Fibroblast of peridontal ligament (primary cell): ENCODE data around the gene UBE3D.
"Not testable (repeated sequence)": the region's sequence is repeated elsewhere in the genome, so short reads cannot be mapped to it uniquely, and the experiment has no call there.

Experiments
- DNase-seq: peaks from one replicate; pipeline ENCODE4 v3.0.0-alpha.2; 2010; ENCODE audit errors: extremely low read depth

Gene UBE3D

GRCh38 chr6:83055366-83055964 lies 10.2 kb downstream of the UBE3D start:
- peak; percentile 74 for DNase-seq

GRCh38 chr6:83053678-83054077 lies 12.0 kb downstream of the UBE3D start:
- no peak for DNase-seq

DNA sequence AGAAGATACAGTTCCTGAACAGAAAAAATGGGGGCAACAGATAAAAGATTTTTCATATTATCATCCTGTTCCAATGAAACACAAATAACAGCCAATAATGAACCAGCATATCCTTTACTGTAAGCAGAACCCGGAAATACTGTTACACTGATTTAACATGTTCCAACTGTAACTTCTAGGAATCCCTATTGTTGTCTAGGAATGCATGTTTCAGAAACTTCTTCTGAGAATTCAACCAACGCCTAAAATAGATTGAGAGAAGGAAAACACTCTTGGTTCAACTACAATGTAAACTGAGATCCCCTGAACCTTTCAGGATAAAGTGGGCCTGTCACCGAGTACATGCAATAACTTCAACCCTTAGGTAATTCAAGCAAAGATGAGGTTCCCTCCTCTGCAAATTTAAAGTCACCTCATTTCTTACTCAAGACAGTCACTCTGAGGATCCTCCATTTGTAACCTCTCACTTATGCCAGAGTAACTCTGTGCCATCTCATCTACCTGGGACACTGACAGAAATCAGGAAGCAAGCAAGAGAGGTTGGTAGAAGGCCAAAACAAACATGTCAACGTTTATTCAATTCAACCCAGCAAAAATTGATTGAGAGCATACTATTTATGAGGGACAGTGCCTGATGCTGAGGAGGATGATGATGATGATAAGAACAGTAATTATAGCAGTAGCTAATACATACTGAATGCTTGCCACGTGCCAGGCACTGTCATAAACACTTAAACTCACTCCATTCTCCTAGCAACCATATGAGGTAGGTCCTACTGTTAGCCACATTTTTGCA lies 14.1 kb downstream of the UBE3D start:
- DNase-seq = no peak

GRCh38 chr6:83047065-83047754 lies 18.4 kb downstream of the UBE3D start:
- no peak for DNase-seq

DNA sequence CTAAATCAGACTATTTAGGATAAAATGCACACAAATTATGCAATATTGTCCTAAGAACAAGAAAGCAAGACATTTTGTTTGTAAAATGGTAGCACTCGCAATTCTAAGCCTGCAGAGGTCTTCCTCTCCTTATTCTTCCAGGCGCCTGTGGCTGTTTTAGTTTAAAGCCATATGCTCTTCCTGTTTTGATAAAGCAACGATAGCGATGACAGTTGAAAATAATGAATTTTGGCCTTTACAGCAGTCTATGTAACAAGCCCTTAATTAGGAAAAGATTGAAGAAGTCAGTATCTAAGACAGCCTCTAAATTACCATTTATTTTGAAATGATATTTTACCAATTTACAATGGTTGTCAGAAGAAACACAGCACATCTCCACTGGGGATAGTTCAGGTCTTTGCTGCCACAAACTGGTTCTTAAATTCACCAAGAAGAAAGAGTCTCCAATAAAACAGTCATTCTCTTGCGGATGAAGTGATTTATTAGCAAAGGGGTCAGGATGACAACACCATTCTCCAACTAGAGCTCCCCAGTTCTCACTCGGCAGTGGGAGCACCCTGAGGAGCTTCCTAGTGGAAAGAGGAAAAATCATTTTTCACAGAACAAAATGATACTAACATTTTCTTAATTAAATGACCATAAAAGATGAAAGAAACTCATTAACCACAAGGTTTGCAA lies 21.4 kb downstream of the UBE3D start:
- DNase-seq = no peak

GRCh38 chr6:83042467-83043053 lies 23.1 kb downstream of the UBE3D start:
- DNase-seq = no peak

DNA sequence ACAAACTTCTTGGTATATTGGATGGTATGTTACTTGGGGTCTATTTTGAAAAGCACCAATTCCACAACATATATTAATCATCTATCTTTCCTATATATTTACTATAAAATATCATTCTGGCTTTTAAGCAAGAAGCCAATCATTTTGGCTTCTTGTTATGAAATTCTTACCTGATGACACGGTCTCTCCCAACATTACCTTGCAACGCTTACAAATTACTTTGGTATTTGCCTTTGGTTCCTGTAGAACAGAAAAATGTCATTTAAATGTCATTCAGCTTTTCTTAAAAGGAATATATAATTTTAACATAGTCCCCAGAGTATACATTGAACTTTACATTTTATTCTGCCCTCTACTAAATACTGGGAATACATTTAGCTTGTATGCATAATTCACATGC lies 27.4 kb downstream of the UBE3D start:
- no peak for DNase-seq

- no peak for DNase-seq
Measured at GRCh38 chr6:83031689-83032088, 34.0 kb downstream of the UBE3D start.

- DNase-seq = no peak
Measured at GRCh38 chr6:83019741-83020140, 45.9 kb downstream of the UBE3D start.

DNA sequence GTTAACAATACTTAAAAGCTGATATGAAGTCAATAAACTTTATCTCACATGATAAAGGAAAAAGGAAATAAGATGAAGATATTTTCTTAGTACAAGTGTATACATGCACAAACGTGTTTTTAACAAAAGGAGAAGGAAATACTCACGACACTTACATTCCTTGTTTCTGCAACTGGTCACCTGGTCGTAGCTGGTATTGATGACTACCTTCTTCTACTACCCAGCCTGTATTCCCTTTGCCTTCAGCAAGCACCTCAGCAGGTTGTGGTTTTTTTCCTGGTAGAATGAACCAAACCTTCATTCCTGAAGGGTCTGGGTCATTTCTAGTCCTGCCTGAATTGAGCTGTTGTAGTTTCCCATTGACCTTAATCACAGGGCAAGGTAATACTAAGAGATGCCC lies 54.5 kb downstream of the UBE3D start:
- not testable (repeated sequence) for DNase-seq

- DNase-seq = no peak
Measured at GRCh38 chr6:83008626-83009025, 57.0 kb downstream of the UBE3D start.

GRCh38 chr6:83006270-83006905 lies 59.3 kb downstream of the UBE3D start:
- no peak for DNase-seq

GRCh38 chr6:82996156-82996555 lies 69.5 kb downstream of the UBE3D start:
- DNase-seq = no peak

DNA sequence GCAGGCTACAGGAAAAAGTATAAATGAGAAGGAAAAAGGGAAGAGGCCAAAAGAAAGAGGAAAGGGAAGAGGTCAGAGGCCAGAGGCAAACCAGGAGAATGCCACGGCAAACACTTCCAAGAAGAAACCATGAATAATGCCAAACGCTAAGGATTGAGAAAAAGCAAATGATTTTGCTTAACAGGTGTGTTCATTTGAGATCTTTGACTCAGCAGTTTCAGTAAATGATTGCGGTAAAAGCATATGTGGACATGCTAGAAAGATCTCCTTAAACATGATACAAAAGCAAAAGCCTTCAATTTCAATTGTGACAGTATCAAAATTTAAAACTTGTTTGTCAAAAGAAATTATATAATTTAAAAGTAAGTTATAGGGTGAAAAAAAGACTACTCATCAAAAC lies 70.6 kb downstream of the UBE3D start:
- no peak for DNase-seq

DNA sequence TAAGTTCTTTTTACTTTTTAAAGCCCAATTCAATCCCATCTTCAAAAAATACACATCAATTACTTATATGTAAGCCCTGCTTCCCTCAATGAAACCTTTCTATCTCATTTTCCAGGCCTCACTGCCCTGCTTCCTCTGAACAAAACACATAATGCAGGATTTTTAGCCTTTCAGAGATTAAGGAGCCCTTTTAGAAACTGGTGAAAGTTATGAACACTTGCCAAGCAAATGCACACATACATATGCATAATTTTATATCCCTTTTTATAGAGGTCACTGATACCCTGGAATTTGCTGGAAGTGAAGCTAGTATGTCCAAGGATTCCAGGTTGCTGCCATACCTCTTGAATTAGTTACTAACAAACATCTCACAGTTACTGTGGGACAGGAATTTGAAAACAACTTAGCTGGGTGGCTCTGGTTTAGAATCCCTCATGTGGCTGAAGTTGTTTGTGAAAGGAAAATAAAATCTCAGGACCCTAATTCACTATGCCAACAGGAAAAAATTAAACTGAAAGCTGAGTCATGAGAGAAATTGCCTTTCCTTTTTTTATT lies 75.8 kb downstream of the UBE3D start:
- peak; percentile 43 for DNase-seq

- peak; percentile 11 for DNase-seq
Measured at GRCh38 chr6:82988930-82989351, 76.7 kb downstream of the UBE3D start.

DNA sequence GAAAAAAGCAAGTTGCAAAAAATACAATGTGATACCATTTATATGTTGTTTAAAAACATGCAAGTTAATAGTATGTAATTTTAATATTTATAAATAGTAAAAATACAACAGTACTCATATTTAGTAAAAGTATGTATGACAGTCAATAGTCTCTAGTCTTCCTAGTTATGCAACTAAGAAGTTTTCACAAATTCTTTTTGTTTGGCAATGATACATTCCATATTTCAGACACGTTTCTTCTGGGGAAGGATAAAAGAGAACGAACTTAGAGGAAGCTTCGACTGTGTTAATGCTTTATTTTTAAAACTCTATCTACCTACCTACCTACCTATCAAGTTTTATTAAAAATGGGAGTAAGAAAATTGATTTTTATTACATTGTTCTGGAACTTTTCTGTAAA lies 77.7 kb downstream of the UBE3D start:
- no peak for DNase-seq

GRCh38 chr6:82987416-82987815 lies 78.2 kb downstream of the UBE3D start:
- DNase-seq = no peak

- no peak for DNase-seq
Measured at GRCh38 chr6:82984720-82985119, 80.9 kb downstream of the UBE3D start.

DNA sequence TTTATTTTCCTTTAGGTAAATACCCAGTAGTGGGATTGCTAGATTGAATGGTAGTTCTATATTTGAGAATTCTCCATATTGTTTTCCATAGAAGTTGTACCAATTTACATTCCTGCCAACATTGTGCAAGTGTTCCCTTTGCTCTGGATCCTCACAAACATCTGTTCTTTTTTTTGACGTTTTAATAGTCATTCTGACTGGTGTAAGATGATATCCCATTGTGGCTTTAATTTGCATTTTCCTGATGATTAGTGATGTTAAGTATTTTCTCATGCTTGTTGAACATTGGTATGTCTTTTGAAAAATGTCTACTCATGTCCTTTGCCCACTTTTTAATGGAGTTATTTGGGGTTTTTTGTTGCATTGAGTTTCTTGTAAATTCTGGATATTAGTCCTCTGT lies 85.6 kb downstream of the UBE3D start:
- DNase-seq = peak; percentile 92

- DNase-seq = no peak
Measured at GRCh38 chr6:82979657-82980056, 86.0 kb downstream of the UBE3D start.
